ENCODE measurements around the gene NUMA1. TPM values are rescaled to one million over a fixed set of nuclear protein-coding genes. Genes with fewer than 3 reads are reported as not detected.

The NUMA1 gene
- total RNA-seq, 1 donor from 2014 or later = 116 TPM

DNA sequence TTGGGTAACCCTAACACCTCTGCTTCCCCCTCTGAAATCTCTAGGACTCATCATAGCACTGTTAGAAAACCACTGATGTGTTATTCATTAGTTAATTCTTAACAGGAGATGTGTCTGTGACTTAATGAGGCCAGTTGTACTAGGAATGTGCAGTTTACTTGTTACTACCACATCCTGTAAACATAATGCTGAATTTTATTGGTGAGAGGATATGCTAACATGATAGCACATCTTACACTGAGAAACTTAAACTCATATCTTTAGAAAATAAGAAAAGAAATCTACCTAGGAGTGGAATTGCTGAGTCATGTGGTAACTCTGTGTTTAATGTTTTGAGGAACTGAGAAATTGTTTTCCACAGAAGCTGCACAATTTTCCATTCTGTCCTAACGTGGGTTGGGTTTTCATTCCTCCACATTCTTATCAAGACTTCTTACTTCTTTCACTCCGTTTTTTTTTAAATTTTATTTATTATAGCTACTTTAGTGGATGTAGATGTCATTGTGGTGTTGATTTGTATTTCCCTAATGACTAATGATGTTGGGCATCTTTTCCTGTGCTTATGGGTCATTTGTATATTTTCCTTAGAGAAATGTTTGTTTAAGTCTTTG is 117.8 kb downstream of the NUMA1 start:
- no peak overlapping the region for H3K4me3 ChIP-seq (ENCODE audit: low read depth, low read length)
- peak; percentile 85 for DNase-seq (ENCODE audit: low read depth)
- no peak for TF ChIP-seq CTCF (conservative IDR thresholded peaks at IDR 0.05; ENCODE audit: low read depth, low read length)

DNA sequence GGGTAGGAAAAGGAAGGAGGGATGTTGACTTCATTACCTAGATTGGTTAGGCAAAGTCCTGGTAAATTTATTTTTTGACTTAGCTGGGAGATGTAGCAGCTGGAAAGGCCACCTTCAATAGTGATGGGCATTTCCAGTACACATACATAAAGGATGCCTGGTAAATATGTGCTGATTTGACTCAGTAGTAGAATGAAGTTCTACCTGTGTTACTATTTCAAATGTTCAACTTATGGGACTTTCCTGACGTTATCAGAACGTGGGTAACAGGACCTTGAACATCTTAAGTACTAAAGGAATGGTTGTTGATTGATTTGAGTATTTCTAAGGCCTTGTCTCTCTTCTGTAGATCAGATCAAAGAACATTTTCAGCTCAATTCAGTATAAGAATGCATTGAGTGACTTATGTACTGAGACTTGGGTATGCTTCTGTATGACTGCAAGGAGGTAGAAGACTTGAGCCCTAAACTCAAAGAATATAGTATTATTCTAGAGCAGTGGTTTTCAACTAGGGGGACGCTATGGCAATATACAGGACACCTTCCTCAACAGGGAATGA is 124.4 kb downstream of the NUMA1 start:
- DNase-seq (ENCODE audit: low read depth) = no peak
- no peak for TF ChIP-seq CTCF (conservative IDR thresholded peaks at IDR 0.05; ENCODE audit: low read depth, low read length)
- no peak overlapping the region for H3K4me3 ChIP-seq (ENCODE audit: low read depth, low read length)

Other genes starting within 250 kb of the NUMA1 start
- not detected in 2 replicates for gene DEFB108B, start 247.3 kb downstream of the NUMA1 start, total RNA-seq
- gene DEFB131B, start 202.1 kb downstream of the NUMA1 start, total RNA-seq = not detected in 2 replicates
- 3.6 and 10.6 TPM in 2 replicates for gene XNDC1N, start 151.9 kb downstream of the NUMA1 start, total RNA-seq
- gene RNF121, start 151.5 kb downstream of the NUMA1 start, total RNA-seq = 9.3 and 28.6 TPM in 2 replicates
- 1.0 and 1.7 TPM in 2 replicates for gene IL18BP, start 81.6 kb downstream of the NUMA1 start, total RNA-seq
- gene LRRC51, start 308 bp upstream of the NUMA1 start, total RNA-seq = 3.7 and 6.7 TPM in 2 replicates
- gene LAMTOR1, start 22.8 kb upstream of the NUMA1 start, total RNA-seq = 149 and 156 TPM in 2 replicates
- gene TOMT, start 25.4 kb upstream of the NUMA1 start, total RNA-seq = not detected in 2 replicates
- 66.6 and 87.4 TPM in 2 replicates for gene ANAPC15, start 32.2 kb upstream of the NUMA1 start, total RNA-seq
- gene FOLR3, start 55.2 kb upstream of the NUMA1 start, total RNA-seq = 0.65 TPM in 1 of 2 replicates, not detected in the other
- gene FOLR1, start 111.6 kb upstream of the NUMA1 start, total RNA-seq = 1.5 and 12.3 TPM in 2 replicates
- gene FOLR2, start 136.3 kb upstream of the NUMA1 start, total RNA-seq = not detected in 2 replicates
- 66.5 and 73.2 TPM in 2 replicates for gene INPPL1, start 144.2 kb upstream of the NUMA1 start, total RNA-seq
- not detected in 2 replicates for gene PHOX2A, start 163.6 kb upstream of the NUMA1 start, total RNA-seq

All from epithelial cell of proximal tubule (primary cell).